ENCODE data around the gene SRPK2. TPM values are rescaled to one million over a fixed set of nuclear protein-coding genes. Genes with fewer than 3 reads are reported as not detected.

Gene SRPK2
- total RNA-seq, 1 donor from 2014 or later, result 59.2 TPM

DNA sequence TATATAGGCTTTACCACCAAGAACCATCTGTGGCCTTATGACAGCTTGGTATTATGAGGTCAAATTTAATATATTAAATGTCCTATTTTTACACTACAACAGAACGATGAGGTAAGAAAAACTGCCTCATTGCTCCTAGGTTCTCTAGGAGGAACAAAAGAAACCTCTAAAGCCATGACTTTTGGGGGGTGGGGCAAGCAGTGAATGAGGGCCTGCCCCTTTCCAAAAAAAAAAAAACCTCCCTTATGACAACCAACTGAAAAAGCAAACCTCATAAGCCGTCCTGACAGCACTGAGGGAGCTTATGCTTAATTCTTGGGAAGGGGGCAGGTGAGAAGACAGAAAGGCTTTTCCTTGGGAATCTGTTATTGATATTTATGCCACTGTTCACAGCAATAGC, 258.1 kb downstream of the SRPK2 start:
- DNase-seq, result no peak

- DNase-seq, result no peak
Observed at GRCh38 chr7:105130048-105130447, 258.7 kb downstream of the SRPK2 start.

GRCh38 chr7:105127179-105127578, 261.5 kb downstream of the SRPK2 start:
- no peak for DNase-seq

GRCh38 chr7:105126436-105126975, 262.2 kb downstream of the SRPK2 start:
- DNase-seq, result no peak

DNA sequence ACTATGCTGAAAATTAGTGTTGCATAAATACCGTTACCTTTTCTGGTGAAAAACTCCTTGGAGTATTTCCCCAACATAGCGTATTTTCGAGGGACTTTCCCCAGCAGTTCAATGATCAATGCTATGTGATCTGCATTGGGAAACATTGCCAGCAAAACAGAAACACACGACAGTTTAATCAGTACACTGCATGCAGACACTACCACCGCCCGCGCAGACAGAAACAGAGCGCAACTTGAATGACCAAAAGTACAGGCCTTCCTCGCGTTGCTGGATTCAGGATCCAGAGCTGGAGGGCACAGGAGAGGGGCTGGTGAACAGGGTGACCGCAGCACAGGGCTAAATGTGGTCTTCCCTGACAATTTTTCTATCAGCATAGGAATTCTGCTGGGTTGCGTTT, 263.0 kb downstream of the SRPK2 start:
- no peak for DNase-seq

DNA sequence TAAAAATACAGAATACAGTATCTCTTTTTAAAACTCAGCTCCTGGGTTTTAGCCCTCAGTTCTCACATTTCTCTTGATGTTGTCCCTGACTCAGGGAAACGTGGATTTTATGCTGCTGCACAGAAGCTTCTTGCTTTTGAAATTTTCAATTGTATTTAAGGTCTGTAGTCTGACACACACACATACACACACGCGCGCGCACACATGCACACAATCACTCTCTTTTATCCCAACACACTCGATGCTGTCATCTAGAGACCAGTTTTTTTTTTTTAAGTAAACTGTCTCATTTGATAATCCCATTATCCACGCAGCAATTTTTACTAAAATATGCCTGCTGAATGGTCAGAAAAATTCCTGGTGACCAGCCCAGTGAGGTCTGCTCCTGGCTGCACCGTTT, 266.1 kb downstream of the SRPK2 start:
- DNase-seq, result no peak

- no peak for DNase-seq
Observed at GRCh38 chr7:105118612-105119600, 269.8 kb downstream of the SRPK2 start.

DNA sequence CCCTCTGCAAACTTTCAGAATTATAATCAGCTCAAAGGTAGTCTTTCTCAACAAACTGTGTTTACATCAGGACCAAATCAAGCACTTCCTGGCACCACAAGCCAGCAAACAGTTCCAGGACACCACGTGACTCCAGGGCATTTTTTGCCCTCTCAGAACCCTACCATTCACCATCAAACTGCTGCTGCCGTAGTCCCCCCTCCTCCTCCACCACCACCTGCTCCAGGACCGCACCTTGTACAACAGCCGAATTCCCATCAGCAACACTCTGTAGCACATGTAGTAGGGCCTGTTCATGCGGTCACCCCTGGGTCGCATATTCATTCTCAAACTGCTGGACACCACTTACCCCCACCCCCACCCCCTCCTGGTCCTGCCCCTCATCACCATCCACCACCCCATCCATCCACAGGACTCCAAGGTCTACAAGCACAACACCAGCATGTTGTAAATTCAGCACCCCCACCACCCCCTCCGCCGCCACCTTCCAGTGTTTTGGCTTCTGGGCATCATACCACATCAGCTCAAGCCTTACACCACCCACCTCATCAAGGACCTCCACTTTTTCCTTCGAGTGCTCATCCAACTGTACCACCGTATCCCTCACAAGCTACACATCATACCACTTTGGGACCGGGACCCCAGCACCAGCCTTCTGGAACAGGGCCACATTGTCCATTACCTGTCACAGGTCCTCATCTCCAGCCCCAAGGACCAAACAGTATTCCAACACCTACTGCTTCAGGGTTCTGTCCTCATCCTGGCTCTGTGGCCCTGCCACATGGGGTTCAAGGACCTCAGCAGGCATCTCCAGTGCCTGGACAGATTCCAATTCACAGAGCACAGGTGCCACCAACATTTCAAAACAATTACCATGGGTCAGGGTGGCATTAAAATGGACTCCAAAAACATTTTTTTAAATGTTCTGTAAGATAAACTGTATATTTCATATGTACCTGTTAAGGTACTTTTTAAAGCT, 276.0 kb downstream of the SRPK2 start:
- no peak for DNase-seq

GRCh38 chr7:105107458-105107857, 281.3 kb downstream of the SRPK2 start:
- no peak for DNase-seq

- no peak for DNase-seq
Observed at GRCh38 chr7:105106473-105106872, 282.2 kb downstream of the SRPK2 start.

GRCh38 chr7:105105579-105105978, 283.1 kb downstream of the SRPK2 start:
- no peak for DNase-seq

DNA sequence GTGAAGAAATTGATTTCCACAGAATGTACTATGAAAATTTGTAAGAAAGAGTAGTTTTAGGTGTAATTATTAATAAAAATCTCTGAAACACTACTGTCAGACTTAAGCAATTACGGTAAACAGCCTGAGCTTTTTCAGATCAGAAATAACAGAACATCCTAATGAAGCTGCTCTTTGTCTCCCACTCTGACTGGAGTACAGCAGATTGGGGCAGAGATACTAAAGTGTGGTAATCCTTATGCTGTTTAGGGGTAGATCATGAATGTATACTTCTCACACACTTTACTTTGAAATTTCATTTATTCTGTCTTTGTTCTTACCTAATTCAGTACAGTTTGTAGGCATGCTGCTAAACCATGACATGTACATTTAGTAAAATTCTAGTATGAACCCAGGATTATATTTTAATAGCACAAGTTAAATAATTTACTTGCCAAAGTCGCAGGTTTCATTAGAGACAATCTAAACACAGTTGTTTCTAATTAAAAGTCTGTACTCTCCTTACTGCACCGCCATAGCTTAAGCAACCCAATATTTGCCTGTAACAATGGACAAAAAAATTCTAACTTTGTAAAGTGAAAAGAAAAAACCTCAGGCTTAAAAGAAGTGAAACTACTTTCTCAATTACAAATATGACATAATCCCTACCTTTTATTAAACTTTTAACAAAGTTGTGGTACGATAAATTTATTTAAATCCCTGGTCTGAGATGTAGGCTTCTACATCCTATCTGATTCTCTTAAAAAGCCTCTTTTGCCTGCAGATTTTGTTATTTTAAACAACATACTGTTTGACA, 286.0 kb downstream of the SRPK2 start:
- DNase-seq, result no peak

DNA sequence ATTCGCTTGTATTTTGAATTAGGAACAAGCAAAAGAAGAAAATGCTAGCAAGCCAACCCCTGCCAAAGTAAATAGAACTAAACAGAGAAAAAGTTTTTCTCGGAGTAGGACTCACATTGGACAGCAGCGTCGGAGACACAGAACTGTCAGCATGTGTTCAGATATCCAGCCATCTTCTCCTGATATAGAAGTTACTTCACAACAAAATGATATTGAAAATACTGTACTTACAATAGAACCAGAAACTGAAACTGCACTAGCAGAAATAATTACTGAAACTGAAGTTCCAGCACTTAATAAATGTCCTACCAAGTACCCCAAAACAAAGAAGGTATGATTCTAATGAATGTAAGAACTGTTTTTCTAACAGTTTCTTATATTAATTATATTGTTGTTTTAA, 286.9 kb downstream of the SRPK2 start:
- no peak for DNase-seq

DNA sequence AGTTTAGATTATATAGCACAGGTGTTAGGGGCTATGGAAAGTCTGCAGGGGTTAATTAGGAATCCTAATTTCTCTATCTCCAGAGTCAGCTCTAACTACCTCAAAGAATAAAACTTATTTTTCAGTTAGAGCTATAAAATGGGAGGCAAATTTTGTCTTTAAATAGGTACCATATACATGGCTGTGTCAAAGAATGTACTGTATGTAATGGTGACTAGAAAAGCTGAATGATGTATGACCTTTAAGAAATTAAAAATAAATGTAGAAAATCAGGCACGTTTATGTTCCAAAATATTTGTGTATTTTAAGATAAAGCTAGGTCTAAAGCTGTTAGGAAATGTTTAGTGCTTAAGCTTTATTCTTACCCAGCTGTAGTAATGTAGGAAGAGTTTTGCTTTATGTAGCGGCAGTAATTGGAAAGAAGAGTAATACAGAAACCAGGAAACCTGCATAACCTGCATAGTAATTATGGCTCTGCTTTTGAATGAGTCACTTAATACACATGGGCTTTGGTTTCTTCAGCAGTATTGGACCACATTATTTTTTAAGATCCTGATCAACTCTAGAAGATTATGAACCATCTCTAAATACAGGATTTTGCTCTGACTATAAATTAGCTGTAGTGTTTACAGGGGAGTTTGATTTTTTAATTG, 289.7 kb downstream of the SRPK2 start:
- peak; percentile 44 for DNase-seq

- DNase-seq, result peak; percentile 70
Observed at GRCh38 chr7:105097619-105098018, 291.1 kb downstream of the SRPK2 start.

GRCh38 chr7:105096306-105096705, 292.4 kb downstream of the SRPK2 start:
- DNase-seq, result no peak

GRCh38 chr7:105094966-105095365, 293.8 kb downstream of the SRPK2 start:
- DNase-seq, result no peak

DNA sequence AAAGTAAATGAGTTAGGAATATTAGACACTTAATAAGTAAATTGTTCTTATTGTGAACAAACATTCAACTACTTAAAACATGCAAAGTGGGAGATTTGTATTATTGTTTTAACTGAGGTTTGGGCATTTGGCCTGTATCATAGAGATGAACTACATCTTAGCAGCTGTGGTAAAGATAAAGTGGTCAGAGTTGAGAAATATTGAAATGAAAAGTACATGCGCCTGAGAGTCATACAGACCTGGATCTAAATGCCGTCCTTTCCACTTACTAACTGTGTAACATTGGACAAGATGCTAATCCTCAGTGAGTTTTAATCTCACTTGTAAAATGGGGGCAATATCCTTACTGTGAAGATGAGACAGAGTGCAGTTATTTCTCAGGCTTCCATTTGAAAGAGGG, 300.3 kb downstream of the SRPK2 start:
- DNase-seq, result no peak

DNA sequence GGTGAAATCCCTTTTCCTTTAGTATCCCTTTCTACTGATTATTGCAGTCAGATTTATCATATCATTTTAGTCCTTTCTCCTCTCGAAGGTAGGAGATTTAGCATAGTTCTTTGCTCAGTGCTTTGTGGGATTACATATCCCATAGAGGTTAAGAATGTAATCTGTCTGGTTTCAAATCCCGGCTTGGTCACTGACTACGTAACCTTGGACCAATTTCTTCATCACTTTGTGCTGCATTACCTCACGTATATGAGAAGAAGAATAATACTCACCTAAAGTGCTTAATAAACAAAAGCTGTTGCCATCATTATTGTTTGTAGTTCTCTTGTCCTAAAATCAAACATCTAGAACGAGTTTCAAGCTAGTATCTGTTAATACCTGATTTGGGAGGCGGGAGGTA, 300.7 kb downstream of the SRPK2 start:
- DNase-seq, result no peak

DNA sequence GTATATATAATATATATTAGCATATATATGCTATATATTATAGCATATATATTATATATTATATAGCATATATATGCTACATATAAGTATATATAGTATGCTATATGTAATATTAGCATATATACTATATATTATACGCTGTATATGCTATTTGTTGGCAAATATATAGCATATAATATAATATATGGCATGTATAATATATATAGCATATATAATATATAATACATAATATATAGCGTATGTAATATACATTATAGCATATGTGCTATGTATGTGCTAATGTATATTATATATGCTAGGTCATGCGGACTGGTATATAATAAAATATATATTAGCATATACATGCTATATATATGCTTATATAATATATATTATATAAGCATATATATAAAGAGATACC, 301.9 kb downstream of the SRPK2 start:
- no peak for DNase-seq

DNA sequence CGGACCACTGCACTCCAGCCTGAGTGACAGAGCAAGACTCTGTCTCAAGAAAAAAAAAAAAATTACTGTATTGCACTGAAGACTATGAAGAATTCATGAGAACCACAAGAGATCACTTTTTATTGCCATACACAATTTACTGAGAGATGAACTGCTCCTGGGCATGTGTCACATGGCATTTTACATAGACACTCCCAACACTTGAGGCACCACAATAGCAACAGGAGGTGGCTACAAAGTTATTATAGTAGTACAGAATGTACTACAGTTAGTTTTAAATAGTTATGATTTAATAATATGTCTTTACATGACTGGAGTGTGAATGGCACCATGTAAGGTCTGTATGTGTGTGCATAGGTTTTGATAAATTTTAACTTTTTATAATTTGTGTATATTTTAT, 304.1 kb downstream of the SRPK2 start:
- no peak for DNase-seq

DNA sequence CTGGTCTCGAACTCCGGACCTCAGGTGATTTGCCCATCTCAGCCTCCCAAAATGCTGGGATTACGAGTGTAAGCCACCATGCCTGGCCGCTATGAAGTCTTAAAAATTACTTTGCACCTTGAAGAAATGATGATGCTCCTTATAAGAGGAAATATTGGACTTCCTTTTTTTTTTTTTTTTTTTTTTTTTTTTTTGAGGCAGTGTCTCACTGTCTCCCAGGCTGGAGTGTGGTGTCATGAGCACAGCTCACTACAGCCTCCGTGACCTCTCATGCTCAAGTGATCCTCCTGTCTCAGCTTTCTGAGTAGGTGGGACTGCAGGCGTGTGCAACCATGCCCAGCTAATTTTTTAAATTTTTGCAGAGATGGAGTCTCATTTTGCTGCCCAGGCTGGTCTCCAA, 309.4 kb downstream of the SRPK2 start:
- DNase-seq, result no peak

Data from dermis blood vessel endothelial cell (primary cell).